LNCAP (cell line): Measurements from ENCODE around the gene CAMSAP3.

Experiments used
- CTCF ChIP-seq: fragments of 450-650 bp; IDR thresholded peaks from 2 replicates; pipeline ENCODE4 v1.5.1; 2017; ENCODE audit warnings: mild to moderate bottlenecking

The CAMSAP3 gene

GRCh38 chr19:7633698-7634097, 38.0 kb downstream of the CAMSAP3 start, which contains the start of gene PCP2:
Gene PCP2 (minus strand): TSS chr19:7633719. CDS start chr19:7633457, 262 bp downstream.
- no peak for TF ChIP-seq CTCF

GRCh38 chr19:7635670-7636069, 40.0 kb downstream of the CAMSAP3 start:
- no peak for TF ChIP-seq CTCF

GRCh38 chr19:7636317-7636690, 40.6 kb downstream of the CAMSAP3 start:
- no peak for TF ChIP-seq CTCF

- no peak for TF ChIP-seq CTCF
These were observed 41.2 kb downstream of the CAMSAP3 start, which contains the start of gene STXBP2 for GRCh38 chr19:7636691-7637373. Gene STXBP2 (plus strand): TSS chr19:7637110. CDS start chr19:7637150, 40 bp downstream.

- TF ChIP-seq CTCF: no peak
These were observed 42.0 kb downstream of the CAMSAP3 start for GRCh38 chr19:7637374-7638256.

- no peak for TF ChIP-seq CTCF
These were observed 43.3 kb downstream of the CAMSAP3 start for GRCh38 chr19:7638802-7639465.

GRCh38 chr19:7639863-7640348, 44.2 kb downstream of the CAMSAP3 start:
- TF ChIP-seq CTCF: no peak
